Activated gamma-delta T cell treated with Interleukin-2 at 50 U/mL for 16 hours (primary cell): ENCODE measurements around the gene NMD3.

ENCODE experiments used
- DNase-seq: peaks from one replicate; pipeline ENCODE4 v3.0.0-alpha.2; 2020

NMD3 gene

GRCh38 chr3:161291191-161291901, 70.2 kb downstream of the NMD3 start:
- DNase-seq: no peak

- no peak for DNase-seq
Measured at GRCh38 chr3:161293381-161293780, 72.3 kb downstream of the NMD3 start.

GRCh38 chr3:161295325-161295724, 74.2 kb downstream of the NMD3 start:
- DNase-seq: no peak

GRCh38 chr3:161296814-161297213, 75.7 kb downstream of the NMD3 start:
- no peak for DNase-seq
